CD4-positive, alpha-beta T cell treated with Interleukin-6 for 4 hours (primary cell): Measurements from ENCODE around the gene ERICH2.

Experiments used
- DNase-seq: peaks from one replicate; pipeline ENCODE4 v3.0.0-alpha.2; 2020; ENCODE audit warnings: mixed read lengths

The ERICH2 gene

DNA sequence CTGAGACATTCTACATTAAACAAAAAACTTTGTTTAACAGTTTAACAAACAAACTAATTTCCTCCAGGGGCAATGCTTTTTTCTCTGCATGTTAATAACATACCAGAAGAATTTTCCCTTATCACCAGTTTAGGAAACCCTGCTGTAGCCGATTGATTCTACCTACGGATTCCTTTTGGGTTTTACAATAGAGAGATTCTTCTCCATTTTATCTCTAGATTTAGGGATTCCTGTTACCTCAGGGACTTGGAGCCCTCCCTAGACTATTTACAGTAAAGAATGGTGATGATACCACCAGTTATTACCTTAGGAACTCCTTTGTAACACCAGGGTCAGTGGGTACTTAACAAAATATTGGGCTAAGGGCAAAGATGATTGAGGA lies 5.3 kb upstream of the ERICH2 start:
- DNase-seq = no peak

DNA sequence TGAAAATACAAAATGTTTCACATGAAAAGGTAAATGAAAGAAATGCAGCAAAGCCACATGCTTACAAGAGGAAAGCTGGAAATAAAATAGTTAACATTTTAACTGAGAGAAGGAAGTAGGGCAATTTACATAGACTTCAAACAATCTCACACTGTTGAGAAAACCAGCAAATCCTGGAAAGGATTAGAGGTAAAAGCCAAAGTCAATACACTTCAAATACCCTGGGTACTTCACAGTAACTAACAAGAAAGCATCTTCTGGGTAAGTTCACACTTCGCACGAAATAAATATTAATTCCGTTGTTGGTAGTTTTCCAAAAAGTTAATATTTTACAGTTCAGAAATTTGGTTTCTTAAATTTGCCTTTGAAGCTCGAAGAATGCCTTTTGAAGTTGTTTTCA lies 3.5 kb upstream of the ERICH2 start:
- no peak for DNase-seq

DNA sequence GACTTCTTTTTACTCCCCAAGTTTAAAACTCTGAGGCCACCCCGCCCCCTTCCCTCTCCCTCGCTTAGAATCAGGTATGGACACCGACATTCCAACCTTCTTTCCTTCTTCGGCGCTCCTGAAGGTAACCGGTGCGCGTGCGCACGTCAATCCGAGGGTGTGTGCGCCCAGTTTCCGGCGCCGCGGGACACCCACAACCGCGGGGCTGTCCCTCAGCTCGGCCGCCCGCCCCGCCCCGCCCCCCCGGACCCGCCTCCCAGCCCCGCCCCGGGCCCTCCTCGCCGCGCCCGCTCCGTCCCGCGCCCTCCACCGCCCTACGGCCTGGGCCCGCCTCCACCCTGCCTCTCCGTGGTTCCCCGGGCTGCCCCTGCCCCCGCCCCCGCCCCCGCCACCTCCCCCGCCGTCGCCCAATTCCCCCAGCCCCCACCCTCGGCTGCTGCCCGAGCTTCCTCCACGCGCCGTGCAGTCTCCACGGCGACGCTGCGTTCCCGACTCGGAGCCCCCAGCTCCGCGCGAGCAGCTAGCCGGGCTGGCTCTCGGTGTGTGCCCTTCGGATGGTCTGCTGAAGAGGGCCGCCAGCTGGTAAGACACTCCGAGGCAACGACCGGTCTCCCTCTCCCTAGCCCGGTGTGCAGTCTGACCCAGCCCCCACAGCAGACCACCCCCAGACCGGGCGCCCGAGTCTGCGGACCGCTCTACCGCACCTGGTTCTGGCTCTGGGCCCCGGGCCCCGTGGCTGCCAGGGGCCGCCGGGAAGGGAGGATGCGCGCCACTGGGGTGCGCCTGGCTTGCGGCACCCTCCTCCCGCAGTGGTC lies 635 bp downstream of the ERICH2 start:
- DNase-seq = peak; percentile 80

DNA sequence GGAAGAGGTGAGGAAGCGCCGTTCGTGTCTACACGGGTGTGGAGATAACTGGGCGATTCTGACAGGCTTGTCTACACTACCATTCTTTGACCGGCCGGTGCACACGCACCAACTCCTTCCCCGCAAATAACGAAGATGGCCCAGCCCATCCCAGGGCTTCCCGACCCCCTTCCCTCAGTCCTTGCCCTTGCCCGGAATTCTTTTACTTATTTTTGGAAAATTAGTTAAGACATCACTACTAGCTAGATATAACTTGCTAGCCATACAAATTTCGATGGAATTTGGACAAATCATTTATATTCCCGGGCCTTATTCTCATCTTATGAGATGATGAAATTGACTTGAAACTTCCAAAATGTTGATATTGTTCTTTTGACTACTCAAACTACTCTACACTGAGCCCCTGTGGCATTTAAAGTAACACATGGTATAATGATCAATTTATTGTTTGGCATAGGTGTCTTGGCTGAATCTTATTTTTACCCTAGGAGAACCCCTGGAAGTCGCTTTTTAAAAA lies 1.3 kb downstream of the ERICH2 start:
- no peak for DNase-seq

DNA sequence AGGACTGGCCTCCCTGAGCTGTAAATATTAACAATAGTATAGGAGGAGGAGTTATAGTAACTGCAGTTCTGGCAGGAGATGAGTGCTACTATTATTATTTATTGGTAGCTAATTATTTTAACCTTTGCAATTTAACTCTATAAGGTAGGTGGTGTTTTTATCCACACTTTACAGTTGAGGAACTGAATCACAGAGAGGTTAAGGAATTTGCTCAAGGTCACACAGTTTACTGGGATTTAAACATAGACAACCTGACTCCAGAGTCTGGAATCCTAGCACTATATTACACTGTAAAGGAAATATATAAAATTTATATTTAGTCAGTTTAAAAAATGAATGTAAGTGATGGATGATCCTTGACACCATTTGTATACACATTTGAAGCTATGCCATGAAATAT lies 2.1 kb downstream of the ERICH2 start:
- no peak for DNase-seq

DNA sequence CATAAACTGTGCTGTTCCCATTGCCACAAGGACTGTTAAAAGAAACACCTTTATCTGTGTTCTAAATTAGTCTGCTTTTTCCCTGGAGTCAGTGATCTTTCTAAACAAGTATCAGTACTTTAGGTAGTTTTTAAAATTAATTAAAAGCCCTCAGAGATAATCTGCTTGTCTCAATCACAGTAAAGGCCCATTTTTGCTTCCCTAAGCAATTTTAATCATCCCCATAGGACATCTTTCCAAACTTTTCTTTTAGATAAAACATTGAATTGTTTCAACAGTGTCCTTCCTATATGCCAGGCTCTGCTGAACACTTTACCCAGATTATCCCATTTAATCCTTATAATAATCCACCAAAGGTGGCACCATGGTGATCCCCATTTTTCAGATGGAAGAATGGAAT lies 3.9 kb downstream of the ERICH2 start:
- no peak for DNase-seq

DNA sequence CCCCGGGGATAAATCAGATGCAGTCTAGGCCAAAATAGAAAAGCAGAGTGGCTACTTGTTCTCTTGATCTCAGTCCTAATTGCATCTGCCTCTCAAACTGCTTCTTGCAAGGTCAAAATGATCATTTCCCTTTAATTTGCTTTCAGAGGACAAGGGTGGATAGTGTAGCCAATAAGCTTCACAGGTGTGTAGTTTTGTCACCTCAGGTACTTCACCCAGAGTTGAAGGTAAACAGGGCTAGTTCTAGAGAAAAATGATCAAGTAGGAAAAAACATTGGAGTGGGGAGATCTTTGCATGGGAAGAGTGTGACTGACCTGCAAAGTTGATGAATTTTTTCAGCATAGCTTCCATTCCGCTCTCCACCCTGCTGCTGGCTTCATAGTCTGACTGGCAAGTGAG lies 8.7 kb downstream of the ERICH2 start:
- no peak for DNase-seq

DNA sequence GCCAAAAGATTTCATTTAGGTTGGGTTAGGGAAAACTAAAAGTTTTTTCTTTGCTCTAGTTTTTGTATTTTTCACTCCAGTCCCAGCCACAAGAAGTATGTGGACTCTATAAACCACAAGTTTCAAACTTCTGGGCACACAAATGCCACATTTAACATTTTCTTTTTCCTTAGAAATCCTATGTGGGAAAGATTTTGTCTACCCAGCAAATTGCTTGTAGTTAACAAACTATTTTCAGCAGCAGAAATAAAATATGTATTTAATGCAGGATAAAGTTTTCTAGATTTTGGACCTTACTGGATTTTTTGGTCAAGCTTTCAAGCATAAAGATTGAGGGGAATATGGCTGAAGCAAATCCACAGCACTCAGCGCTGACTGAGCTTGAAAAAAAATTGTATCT lies 9.1 kb downstream of the ERICH2 start:
- DNase-seq = no peak

DNA sequence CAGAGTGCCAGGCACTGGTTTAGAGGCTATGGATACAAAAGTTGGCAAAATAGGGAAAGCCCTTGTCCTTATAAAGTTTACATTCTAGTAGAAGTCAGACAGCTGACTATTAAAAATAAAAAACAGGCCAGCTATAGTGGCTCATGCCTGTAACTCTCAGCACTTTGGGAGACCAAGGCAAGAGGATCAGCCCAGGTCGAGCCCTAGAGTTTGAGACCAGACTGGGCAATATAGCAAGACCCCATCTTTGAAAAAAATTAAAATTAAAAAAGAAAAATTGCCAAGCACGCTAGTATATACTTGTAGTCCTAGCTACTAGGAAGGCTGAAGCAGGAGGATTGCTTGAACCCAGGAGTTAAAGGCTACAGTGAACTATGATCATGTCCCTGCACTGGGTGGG lies 12.5 kb downstream of the ERICH2 start:
- DNase-seq = no peak

DNA sequence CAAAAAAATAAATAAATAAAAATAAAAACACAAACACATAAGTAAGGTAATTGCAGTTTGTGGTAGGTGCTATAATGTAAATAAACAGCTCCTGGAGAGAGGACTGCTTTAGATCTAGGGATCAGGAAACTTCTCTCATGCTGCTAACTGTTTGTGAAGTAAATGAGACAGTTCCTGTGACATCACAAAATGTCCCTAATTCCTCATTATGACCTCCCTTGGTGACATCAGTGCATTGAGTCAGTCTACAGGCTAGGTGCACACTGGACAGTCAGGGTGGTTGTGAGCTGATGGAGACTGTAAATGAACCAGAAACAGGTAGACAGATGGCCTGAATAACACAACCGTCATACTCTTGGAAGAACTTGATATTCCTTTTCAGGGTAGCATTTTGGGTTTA lies 13.4 kb downstream of the ERICH2 start:
- no peak for DNase-seq

DNA sequence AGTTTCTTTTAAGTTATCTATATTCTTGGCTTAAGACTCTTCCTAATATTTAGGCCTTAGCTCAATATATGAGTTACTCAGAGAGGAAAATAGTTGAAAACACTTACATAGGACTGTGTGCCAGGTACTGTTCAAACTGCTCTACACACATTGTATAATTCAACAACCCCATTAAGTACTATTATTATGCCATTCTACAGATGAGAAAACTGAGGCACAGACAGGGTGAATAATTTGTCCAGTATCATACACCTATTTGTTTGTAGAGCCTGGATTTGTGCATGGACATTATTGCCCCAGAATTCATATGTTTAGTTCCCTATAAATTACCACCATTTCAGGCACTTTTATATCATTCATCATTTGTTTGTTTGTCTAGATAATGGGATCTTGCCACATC lies 28.8 kb downstream of the ERICH2 start:
- DNase-seq = no peak

DNA sequence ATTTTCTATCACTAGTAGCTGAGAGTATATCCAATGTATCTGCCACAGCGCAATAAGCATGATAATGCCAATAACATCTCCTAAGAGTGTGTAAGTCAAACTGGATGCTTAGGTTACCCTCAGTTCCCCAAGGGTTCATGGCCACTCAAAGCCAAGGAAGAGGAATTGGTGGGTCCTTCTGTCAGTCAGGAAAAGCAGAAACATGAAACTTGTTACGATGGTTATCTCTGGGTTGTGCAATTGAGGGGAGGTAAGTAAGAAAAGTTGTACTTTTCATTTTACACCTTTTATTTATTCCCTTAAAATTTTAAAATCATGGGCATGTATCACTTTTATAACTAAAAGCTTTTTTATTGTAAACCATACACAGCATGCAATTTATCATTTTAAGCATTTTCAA lies 36.4 kb downstream of the ERICH2 start:
- no peak for DNase-seq

DNA sequence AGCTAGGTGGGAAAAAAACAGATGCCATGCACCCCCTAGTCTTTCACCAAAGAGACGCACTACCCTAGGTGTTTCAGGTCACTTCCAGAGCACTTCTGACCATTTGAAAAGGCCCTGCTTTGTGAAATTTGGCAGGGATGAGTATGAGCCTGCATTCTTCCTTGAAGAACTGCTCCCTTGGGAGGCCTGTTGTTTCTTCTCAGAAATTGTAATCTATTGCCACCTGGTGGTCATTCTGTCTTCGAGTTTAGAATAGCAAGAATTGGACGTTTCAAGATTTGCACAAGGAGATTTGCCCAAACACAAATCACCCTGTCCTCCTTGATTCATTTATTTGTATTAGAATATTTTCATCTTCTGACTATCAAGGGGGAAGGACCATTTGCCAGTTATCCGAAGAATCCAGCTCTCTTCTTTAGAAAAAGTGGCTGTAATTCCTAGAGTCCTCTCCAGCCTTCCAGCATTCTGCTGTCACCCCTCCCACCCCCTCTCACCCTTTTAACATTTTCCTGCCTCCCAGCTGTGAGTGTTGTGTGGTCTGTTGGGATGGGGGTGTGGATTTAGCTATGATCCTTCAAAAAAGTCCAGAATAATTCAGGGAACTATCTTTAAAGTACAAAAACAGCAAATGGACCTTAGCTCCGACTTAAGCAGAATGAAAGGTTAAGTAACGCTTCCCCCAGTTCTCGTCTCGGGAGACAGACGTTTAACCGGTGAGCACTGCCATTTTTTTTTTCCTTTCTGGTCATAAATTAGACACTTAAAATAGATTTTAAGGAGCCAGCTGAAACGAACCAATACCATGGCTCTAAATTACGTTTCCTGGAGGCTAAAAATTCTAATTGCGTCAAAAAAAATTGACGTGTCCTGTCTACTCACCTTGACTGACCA lies 42.8 kb downstream of the ERICH2 start:
- peak; percentile 12 for DNase-seq

DNA sequence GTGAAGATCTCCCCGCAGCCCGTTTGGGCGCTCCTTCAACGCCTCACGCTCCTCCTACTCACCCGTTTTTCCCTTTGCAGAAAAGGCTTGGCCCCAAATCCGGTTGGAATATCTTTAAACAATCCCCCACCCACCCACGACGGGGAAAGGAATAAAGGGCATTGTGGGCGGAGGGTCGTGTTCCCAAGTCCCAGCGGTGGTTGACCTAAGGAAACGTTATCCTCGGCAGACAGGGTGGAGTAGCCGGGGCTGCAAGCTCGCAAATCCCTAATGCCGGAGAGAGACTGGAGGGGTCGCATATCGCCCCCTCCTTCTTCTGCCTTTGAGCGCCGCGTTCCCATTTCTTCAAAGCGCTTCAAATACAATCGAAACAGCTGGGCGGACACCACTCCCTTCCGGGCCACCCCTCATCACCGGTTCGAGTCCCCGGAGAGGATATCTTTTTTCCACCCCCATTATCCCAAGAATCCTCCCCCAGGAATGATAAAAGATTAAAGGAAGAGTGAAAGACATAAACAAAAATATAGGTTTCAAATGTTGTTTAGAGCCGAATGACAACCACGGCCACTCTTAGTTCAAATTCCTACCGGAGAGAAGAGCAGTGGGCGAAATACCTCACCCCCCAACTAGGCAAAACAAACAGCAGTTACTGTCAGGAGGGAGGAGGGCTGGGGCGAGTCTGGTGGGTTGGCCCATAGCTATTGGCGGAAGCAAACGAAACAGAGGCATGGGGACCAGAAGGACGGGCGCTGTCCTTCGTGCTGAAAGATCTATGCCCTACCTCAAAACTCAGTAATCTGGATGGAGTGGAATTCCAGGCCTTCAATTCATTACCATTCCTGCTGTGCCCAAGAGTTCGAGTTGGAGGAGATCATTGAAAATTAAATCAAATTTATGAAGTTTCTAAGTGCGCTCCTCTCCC lies 43.7 kb downstream of the ERICH2 start:
- DNase-seq = peak; percentile 17

DNA sequence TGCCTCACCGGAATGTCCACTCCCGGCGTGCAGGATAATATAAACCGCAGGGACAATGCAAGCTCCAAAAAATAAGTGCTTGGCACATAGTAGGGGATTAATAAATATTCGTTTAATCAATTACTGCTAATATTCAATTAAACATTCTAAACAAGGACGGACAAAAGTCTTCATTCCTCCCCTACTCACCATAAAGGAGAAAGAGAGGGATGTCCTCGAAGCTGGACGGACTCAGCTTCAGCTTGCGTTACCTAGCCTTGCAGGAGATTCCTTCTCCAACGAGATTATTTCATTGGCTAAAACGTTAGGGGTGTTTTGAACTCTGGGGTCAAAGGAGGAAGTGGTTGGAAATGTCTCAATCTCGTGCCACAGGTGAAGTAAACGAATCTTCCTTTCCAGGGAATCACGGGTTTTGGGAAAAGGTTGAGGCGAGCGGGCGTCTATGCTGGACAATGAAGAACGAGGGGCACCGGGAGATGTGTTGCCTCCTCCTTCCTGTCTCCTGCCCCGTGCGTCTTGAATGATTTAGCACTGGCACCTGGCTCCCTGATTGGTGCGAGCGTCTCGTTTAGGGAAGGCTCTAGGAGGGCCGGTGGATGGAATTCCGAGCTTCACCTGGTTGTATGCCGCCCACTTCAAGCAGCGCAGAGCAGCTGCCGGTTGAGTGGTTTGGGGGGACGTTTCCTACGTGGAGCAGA lies 44.5 kb downstream of the ERICH2 start:
- no peak for DNase-seq

DNA sequence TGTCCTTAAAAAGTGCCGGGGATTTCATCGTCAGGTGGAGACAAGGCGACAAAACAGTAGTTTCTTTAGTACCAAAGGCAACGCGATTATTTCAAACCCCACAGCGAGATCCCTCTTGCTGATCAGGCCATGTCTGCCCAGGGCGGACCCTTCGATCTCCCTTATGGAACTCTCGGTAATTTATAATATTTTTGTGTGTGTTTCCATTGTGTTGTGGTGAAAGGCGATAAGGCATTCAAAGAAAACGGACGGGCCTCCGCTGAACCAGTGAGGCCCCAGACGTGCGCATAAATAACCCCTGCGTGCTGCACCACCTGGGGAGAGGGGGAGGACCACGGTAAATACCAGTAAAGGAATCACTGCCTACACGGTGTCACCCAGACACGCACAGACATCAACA lies 45.1 kb downstream of the ERICH2 start:
- no peak for DNase-seq

DNA sequence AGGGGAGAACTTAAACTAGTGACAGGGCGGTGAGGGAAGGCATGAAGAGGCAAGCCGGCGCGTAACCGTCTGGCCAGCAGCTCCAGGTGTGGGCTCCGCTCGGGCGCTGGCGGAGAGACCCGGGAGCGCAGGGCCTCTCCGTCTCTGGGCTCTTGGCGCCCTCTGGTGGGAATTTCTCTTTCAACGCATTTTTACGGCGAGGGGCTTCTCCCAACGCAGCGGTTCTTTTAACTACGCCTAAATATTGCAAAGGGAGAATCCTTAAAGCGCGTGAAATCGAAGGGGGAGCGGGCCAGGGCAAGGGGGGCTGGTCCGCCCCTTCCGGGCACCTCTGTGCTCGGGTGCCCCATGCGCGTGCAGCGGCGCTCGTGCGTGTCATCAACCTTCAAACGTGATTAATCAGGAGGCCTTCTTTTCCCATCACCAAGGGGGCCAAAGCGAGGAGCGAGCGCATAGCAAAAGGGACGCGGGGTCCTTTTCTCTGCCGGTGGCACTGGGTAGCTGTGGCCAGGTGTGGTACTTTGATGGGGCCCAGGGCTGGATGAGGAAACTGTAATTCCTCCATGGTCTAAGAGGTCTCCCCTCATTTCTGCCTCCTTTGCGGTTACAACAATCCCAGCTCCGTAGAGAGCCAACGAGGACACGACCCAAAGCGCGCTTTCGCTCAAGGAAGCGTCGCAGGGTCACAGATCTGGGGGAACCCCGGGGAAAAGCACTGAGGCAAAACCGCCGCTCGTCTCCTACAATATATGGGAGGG lies 45.7 kb downstream of the ERICH2 start:
- peak; percentile 70 for DNase-seq

DNA sequence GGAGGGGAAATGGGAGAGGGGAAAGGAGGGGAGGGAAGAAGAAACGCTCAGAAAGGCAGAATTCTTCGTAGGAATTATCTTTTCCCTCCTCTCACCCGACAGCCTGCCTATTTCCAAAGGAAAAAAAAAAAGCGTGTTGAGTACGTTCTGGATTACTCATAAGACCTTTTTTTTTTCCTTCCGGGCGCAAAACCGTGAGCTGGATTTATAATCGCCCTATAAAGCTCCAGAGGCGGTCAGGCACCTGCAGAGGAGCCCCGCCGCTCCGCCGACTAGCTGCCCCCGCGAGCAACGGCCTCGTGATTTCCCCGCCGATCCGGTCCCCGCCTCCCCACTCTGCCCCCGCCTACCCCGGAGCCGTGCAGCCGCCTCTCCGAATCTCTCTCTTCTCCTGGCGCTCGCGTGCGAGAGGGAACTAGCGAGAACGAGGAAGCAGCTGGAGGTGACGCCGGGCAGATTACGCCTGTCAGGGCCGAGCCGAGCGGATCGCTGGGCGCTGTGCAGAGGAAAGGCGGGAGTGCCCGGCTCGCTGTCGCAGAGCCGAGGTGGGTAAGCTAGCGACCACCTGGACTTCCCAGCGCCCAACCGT lies 46.4 kb downstream of the ERICH2 start, which contains the start of gene GAD1:
Gene GAD1 (plus strand): TSS at position 384 of the 589 bp plus-strand sequence. CDS start 1,705 bp downstream, outside the sequence.
- DNase-seq = peak; percentile 62

DNA sequence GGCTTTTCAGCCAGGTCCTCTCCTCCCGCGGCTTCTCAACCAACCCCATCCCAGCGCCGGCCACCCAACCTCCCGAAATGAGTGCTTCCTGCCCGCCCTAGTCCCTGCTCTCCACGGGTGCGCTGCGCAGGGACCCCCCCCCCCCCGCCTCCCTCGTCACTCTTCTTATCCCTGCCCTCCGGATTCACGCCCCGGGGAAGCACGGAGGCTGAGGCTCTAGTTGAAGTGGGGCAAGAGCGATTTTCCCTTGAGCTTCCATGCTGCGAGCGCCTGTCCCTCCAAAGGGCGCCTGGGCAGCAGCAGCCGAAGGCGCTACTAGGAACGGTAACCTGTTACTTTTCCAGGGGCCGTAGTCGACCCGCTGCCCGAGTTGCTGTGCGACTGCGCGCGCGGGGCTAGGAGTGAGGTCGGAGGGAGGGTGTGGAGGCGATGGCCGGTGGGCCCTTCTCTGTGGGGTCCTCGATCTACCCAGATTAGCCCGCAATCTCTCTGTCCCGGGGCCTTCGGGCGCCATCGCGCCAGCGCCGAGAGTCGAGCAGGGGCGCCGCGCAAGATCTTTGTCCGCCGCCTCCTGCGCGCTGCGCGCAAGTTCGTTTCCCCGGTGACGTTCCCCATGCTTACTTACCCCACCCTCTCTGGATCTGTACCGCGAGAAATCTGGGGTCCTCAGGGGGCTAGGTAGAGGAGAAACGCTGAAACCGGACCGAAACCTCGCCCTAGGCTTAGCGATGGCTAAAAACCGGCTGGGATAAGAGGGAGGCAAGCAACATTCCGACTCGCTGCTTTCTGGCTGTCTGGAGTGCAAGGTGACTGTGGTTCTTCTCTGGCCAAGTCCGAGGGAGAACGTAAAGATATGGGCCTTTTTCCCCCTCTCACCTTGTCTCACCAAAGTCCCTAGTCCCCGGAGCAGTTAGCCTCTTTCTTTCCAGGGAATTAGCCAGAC lies 47.2 kb downstream of the ERICH2 start:
- peak; percentile 5 for DNase-seq
